Trophoblast cell (in vitro differentiated cells and primary cell): ENCODE data around the gene SKA2.
"Not testable (repeated sequence)": the region's sequence is repeated elsewhere in the genome, so short reads cannot be mapped to it uniquely, and the experiment has no call there.

Source experiments
- DNase-seq, 2 donors: peaks; one replicate each; pipeline ENCODE4 v3.0.0-alpha.2; 2016
- H2AFZ ChIP-seq: 2 replicates; pipeline ENCODE4 v1.6.1; 2013; ENCODE audit warnings: low read length, moderate library complexity, mild to moderate bottlenecking; ENCODE audit not compliant: insufficient read depth, poor library complexity
- H2AK5ac ChIP-seq: 2 replicates; pipeline ENCODE4 v1.6.1; 2013; ENCODE audit warnings: mild to moderate bottlenecking, low read length
- H2BK120ac ChIP-seq: 2 replicates; pipeline ENCODE4 v1.6.1; 2013; ENCODE audit warnings: low read length, mild to moderate bottlenecking, moderate library complexity; ENCODE audit not compliant: insufficient read depth, poor library complexity
- H2BK12ac ChIP-seq: 2 replicates; pipeline ENCODE4 v1.6.1; 2013; ENCODE audit warnings: mild to moderate bottlenecking, low read length, moderate library complexity
- H2BK5ac ChIP-seq: 2 replicates; pipeline ENCODE4 v1.6.1; 2013; ENCODE audit warnings: low read length, low read depth, moderate library complexity, mild to moderate bottlenecking; ENCODE audit not compliant: poor library complexity
- H3K14ac ChIP-seq: 2 replicates; pipeline ENCODE4 v1.6.1; 2013; ENCODE audit warnings: mild to moderate bottlenecking, low read length
- H3K18ac ChIP-seq: 2 replicates; pipeline ENCODE4 v1.6.1; 2013; ENCODE audit warnings: mild to moderate bottlenecking, low read length
- H3K23ac ChIP-seq: 2 replicates; pipeline ENCODE4 v1.6.1; 2013; ENCODE audit warnings: low read length
- H3K27ac ChIP-seq: 2 replicates; pipeline ENCODE4 v1.5.1; 2013; ENCODE audit warnings: low read depth, mild to moderate bottlenecking, inconsistent platforms, low read length, moderate library complexity
- H3K27me3 ChIP-seq: 2 replicates; pipeline ENCODE4 v1.6.1; 2013; ENCODE audit warnings: inconsistent platforms, mild to moderate bottlenecking, low read length, moderate library complexity; ENCODE audit not compliant: insufficient read depth
- H3K36me3 ChIP-seq, 2 experiments: 1 replicate in 1 of 2; 2 replicates in 1 of 2; pipeline ENCODE4 v1.6.1; 2013; ENCODE audit warnings: low read length in 2 of 2, mild to moderate bottlenecking in 2 of 2, moderate library complexity in 1 of 2; ENCODE audit not compliant: insufficient read depth in 2 of 2, control insufficient read depth in 1 of 2
- H3K4ac ChIP-seq: 2 replicates; pipeline ENCODE4 v1.6.1; 2013; ENCODE audit warnings: low read depth, mild to moderate bottlenecking, low read length, moderate library complexity
- H3K4me1 ChIP-seq, 2 experiments: 1 replicate in 1 of 2; 2 replicates in 1 of 2; pipeline ENCODE4 v1.6.1; 2013; ENCODE audit warnings: low read length in 2 of 2, mild to moderate bottlenecking in 2 of 2, moderate library complexity in 1 of 2; ENCODE audit not compliant: insufficient read depth in 2 of 2, control insufficient read depth in 1 of 2
- H3K4me2 ChIP-seq: 2 replicates; pipeline ENCODE4 v1.6.1; 2013; ENCODE audit warnings: inconsistent platforms, mild to moderate bottlenecking, low read length, moderate library complexity
- H3K4me3 ChIP-seq: 2 replicates; pipeline ENCODE4 v1.5.1; 2013; ENCODE audit warnings: mild to moderate bottlenecking, low read depth, low read length, inconsistent platforms
- H3K79me1 ChIP-seq: one replicate; pipeline ENCODE4 v1.6.1; 2013; ENCODE audit warnings: low read length
- H3K79me2 ChIP-seq: 2 replicates; pipeline ENCODE4 v1.6.1; 2013; ENCODE audit warnings: low read length, mild to moderate bottlenecking; ENCODE audit not compliant: control insufficient read depth, insufficient read depth, poor library complexity
- H3K9ac ChIP-seq: 2 replicates; pipeline ENCODE4 v1.6.1; 2013; ENCODE audit warnings: mild to moderate bottlenecking, low read length
- H3K9me3 ChIP-seq: 2 replicates; pipeline ENCODE4 v1.6.1; 2013; ENCODE audit warnings: low read depth, mild to moderate bottlenecking, control low read depth, inconsistent platforms, low read length; ENCODE audit not compliant: insufficient read depth
- H4K12ac ChIP-seq: 2 replicates; pipeline ENCODE4 v1.6.1; 2013; ENCODE audit warnings: low read depth, mild to moderate bottlenecking, low read length, moderate library complexity
- H4K8ac ChIP-seq: 2 replicates; pipeline ENCODE4 v1.6.1; 2013; ENCODE audit warnings: low read depth, mild to moderate bottlenecking, low read length, moderate library complexity
- H4K91ac ChIP-seq: one replicate; pipeline ENCODE4 v1.6.1; 2013; ENCODE audit warnings: low read depth, mild to moderate bottlenecking, low read length, moderate library complexity
- WGBS: extraction: QIAGEN DNeasy Blood & Tissue Kit; methylation state at CpG from one replicate; pipeline ENCODE4 v1.1.7; 2013; ENCODE audit warnings: missing lambda C conversion rate; ENCODE audit not compliant: insufficient read length, insufficient coverage; ENCODE audit errors: extremely low coverage; 5-methylcytosine and 5-hydroxymethylcytosine counted together

Gene SKA2

DNA sequence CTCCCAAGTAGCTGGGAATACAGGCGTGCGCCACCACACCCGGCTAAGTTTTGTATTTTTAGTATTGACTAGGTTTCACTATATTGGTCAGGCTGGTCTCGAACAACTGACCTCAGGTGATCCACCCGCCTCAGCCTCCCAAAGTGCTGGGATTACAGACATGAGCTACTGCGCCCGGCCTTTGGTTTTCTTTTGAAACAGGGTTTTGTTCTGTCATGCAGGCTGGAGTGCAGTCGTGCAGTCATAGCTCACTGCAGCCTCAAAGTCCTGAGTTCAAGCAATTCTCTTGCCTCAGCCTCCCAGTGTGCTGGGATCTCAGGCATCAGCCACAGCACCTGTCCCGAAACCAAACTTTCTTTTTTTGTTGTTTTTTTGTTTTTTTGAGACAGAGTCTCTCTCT is 25.6 kb upstream of the SKA2 start:
- H3K4me2 ChIP-seq: no peak overlapping the region
- no peak for DNase-seq
- no peak overlapping the region for H3K14ac ChIP-seq
- no peak overlapping the region for H3K4me3 ChIP-seq
- H3K9ac ChIP-seq: no peak overlapping the region
- no peak overlapping the region for H3K18ac ChIP-seq
- H2BK120ac ChIP-seq: no peak overlapping the region
- no peaks in the 10 kb centered on the region for H3K79me2 ChIP-seq
- no peak overlapping the region for H2BK5ac ChIP-seq
- no peak overlapping the region for H3K27ac ChIP-seq
- H2BK12ac ChIP-seq: no peak overlapping the region
- H2AK5ac ChIP-seq: no peak overlapping the region
- no CpG with 5 or more reads among the region's 9 CpGs for WGBS
- peaks cover 8 to 16% of the 10 kb centered on the region in 2 experiments for H3K36me3 ChIP-seq
- no peaks in the 10 kb centered on the region for H3K9me3 ChIP-seq
- H2AFZ ChIP-seq: no peak overlapping the region
- H3K4ac ChIP-seq: no peak overlapping the region
- no peaks in the 10 kb centered on the region for H3K4me1 ChIP-seq
- H3K79me1 ChIP-seq: no peaks in the 10 kb centered on the region
- H4K91ac ChIP-seq: no peak overlapping the region
- H4K8ac ChIP-seq: no peak overlapping the region
- no peak overlapping the region for H3K23ac ChIP-seq
- no peak overlapping the region for H4K12ac ChIP-seq
- H3K27me3 ChIP-seq: no peaks in the 10 kb centered on the region

- H3K14ac ChIP-seq, H3K9ac ChIP-seq, H3K27ac ChIP-seq, H3K4me3 ChIP-seq, H2BK5ac ChIP-seq, DNase-seq, H3K4ac ChIP-seq, H2AK5ac ChIP-seq, H3K18ac ChIP-seq, H3K79me2 ChIP-seq, H4K91ac ChIP-seq, H3K4me1 ChIP-seq, H2BK120ac ChIP-seq, H2BK12ac ChIP-seq, H3K27me3 ChIP-seq, H4K8ac ChIP-seq, H2AFZ ChIP-seq, H3K9me3 ChIP-seq, H3K79me1 ChIP-seq, H3K23ac ChIP-seq, H3K4me2 ChIP-seq, H4K12ac ChIP-seq: not testable (repeated sequence)
- peaks cover 14 to 21% of the 10 kb centered on the region in 2 experiments for H3K36me3 ChIP-seq
- WGBS: no CpG with 5 or more reads among the region's 11 CpGs
Measured at GRCh38 chr17:59179601-59180000, 24.6 kb upstream of the SKA2 start.

- no peaks in the 10 kb centered on the region for H3K79me1 ChIP-seq
- WGBS: no CpG with 5 or more reads among the region's 7 CpGs
Measured at GRCh38 chr17:59178266-59178985, 23.4 kb upstream of the SKA2 start.

GRCh38 chr17:59175076-59175475 is 20.1 kb upstream of the SKA2 start:
- H3K9ac ChIP-seq: no peak overlapping the region
- no peak overlapping the region for H3K4me2 ChIP-seq
- H3K18ac ChIP-seq: no peak overlapping the region
- H3K79me1 ChIP-seq: no peaks in the 10 kb centered on the region
- no peaks in the 10 kb centered on the region for H3K79me2 ChIP-seq
- H3K14ac ChIP-seq: no peak overlapping the region
- H4K8ac ChIP-seq: no peak overlapping the region
- H2BK12ac ChIP-seq: no peak overlapping the region
- peaks cover 27 to 34% of the 10 kb centered on the region in 2 experiments for H3K36me3 ChIP-seq
- H3K4me3 ChIP-seq: no peak overlapping the region
- no peaks in the 10 kb centered on the region for H3K4me1 ChIP-seq
- WGBS: no CpG with 5 or more reads among the region's 7 CpGs
- H3K9me3 ChIP-seq: no peaks in the 10 kb centered on the region
- no peak overlapping the region for H2AFZ ChIP-seq
- no peak overlapping the region for H4K12ac ChIP-seq
- H3K23ac ChIP-seq: no peak overlapping the region
- H3K27ac ChIP-seq: no peak overlapping the region
- no peak for DNase-seq
- no peak overlapping the region for H2BK5ac ChIP-seq
- no peak overlapping the region for H4K91ac ChIP-seq
- H3K4ac ChIP-seq: no peak overlapping the region
- H3K27me3 ChIP-seq: no peaks in the 10 kb centered on the region
- no peak overlapping the region for H2AK5ac ChIP-seq
- H2BK120ac ChIP-seq: no peak overlapping the region

More at GRCh38 chr17:59178266-59178985, 23.4 kb upstream of the SKA2 start:
- Histone ChIP-seq H3K4me3 (no peak overlapping the region), H3K27ac (no peak overlapping the region), H3K4ac (no peak overlapping the region), H4K91ac (no peak overlapping the region), H4K12ac (no peak overlapping the region), H4K8ac (no peak overlapping the region), H2BK12ac (no peak overlapping the region), H2BK5ac (no peak overlapping the region), H2AK5ac (no peak overlapping the region), H2BK120ac (no peak overlapping the region), H3K36me3 (peaks cover 23% of the 10 kb centered on the region in 2 experiments), H3K18ac (no peak overlapping the region), H3K79me2 (no peaks in the 10 kb centered on the region), H3K4me1 (no peaks in the 10 kb centered on the region), H3K9me3 (no peaks in the 10 kb centered on the region), H3K4me2 (no peak overlapping the region), H2AFZ (no peak overlapping the region), H3K14ac (no peak overlapping the region), H3K27me3 (no peaks in the 10 kb centered on the region), H3K9ac (no peak overlapping the region), H3K23ac (no peak overlapping the region)
- DNase-seq: no peak
